ENCODE results near the gene EFR3B.

EFR3B gene

DNA sequence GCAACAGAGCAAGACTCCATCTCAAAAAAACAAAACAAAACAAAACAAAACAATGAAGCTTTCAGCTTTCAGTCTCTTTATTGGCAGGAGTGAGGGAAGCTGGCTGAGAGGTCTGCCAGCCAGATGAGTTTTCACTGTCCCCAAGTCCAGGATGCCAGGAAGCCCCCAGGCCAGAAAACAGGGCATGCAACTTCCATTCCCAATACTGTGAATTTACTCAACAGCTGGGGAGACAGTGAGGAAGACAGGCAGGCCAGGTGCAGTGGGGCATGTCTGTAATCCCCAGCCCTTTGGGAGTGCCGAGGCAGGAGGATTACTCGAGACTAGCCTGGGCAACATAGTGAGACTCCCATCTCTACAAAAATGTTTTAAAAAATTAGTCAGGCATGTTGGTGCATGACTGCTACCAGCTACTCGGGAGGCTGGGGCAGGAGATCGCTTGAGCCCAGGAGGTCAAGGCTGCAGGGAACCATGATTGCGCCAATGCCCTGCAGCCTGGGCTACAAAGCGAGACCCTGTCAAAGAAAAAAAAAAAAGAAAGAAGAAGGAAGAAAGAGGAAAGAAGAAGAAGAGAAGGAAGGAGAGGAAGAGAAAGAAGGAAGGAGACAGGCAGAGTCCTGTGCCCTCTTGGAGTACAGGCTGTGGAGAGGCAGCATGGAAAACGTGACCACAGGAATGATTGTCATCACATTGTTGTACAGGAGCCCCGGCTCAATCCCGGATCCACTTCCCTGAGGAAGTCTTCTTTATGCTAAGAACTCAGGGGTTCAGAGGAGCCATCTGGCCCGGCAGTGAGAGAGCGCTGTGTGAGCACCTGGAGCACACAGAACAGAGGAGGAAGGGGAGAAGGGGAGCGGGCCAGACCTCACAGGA, 155.7 kb downstream of the EFR3B start:
- no peak for DNase-seq

GRCh38 chr2:25198209-25198525, 156.3 kb downstream of the EFR3B start:
- no peak for DNase-seq

DNA sequence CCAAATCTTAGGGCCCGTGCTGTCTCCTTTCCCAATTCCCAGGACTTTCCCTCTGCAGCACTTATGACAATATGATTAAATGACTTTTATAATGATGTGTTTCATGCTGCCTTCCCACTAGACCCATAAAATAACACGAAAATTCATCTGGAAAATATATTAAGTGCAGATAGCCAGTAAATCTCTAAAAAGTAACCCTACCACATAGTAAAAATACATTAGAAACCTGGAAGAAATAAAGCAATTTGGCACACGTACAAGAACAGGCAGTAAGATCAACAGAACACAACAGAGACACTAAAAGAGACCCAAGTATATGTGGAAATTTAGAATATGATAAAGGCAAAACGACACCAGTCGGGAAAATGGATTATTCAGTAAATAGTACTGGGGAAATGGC, 156.7 kb downstream of the EFR3B start:
- no peak for DNase-seq

- no peak for DNase-seq
Measured at GRCh38 chr2:25201265-25201664, 159.4 kb downstream of the EFR3B start.

DNA sequence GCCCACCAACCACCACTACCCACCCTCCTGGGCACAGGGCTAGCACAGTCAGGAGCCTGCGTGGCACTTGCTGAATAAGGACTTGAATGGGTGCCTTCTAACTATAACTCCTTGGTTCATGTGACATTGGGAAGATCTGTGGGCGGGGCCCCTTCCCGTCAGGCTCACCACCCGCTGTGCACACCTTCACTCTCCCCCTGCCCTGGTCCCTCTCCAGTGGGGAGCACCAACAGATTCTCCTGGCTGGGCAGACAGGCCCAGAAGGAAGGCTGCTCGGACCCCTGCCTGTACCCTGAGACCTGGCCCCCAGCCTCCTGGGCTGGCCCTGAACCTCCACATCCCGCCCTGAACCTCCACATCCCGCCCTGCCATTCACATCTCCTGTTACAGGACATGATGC, 159.9 kb downstream of the EFR3B start:
- DNase-seq, result no peak

DNA sequence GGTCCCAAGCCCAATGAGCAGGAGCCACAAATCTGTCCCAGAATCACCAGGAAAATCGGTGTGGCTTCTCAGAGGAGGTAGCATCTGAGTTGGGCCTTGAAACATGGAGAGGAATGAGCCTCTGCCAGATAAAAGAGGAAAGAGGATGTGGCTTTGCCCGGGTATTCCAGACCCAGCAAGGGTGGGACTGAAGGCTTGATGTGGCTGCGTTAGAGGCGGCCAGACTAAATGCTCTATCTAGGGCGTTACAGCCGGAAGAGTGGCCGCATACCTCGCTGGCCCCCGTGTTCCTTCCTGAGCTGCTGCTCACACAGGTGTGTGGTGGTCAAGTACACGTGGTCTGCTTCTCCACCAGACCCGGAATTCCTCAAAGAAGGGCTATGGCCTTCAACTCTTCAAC, 160.4 kb downstream of the EFR3B start:
- DNase-seq, result no peak

- no peak for DNase-seq
Measured at GRCh38 chr2:25204190-25204838, 162.4 kb downstream of the EFR3B start.

- no peak for DNase-seq
Measured at GRCh38 chr2:25207078-25207545, 165.2 kb downstream of the EFR3B start.
